ENCODE results near the gene HTT. TPM values are rescaled to one million over a fixed set of nuclear protein-coding genes. Genes with fewer than 3 reads are reported as not detected.

Gene HTT
- total RNA-seq, 1 donor from 2014 or later, result 49.8 TPM

DNA sequence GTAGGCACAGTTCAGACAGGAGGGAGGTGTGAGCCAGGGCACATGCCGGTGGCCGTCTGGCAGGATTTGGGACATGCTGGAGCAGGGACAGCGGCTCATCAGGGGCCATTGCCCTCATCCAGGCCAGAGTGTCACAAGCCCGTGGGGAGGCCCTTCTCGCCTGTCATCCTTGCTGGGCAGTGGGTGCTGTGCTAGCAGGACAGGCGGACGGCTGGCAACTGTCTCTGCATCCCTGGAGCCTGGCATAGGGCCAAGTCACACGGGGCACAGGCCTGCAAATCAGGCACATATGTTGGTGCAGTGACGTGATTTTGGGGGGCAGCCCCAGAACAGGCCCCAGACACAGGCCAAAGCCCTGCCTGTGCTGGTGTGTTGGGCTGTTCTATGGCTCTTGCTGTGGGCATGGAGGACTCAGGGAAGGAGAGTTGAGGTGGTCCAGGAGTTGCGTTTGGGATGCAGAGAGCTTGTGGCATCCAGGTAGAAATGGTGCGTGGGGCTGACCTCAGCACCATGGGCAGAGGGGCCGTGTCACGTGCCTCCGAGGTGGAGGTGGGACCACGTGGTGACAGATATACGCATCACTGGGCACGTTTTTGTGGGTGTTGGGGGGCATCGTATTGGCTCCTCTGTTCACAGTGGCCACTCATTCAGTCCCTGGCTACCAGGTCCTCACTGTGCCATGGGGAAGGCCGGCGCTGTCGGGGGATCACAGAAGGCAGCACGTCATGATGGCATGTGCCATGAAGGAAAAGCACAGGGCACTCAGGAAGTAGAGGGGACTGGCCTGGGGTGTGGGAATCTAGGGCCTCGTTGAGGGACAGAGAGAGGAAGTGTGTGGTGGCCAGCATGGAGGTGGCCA is 159.9 kb downstream of the HTT start:
- TF ChIP-seq POLR2AphosphoS5 (IDR thresholded peaks at IDR 0.05; ENCODE audit: insufficient read depth in 1 of 2, low read depth in 1 of 2), result no peak
- no peak for TF ChIP-seq POLR2A (IDR thresholded peaks at IDR 0.05)
- TF ChIP-seq, protein P1, sequence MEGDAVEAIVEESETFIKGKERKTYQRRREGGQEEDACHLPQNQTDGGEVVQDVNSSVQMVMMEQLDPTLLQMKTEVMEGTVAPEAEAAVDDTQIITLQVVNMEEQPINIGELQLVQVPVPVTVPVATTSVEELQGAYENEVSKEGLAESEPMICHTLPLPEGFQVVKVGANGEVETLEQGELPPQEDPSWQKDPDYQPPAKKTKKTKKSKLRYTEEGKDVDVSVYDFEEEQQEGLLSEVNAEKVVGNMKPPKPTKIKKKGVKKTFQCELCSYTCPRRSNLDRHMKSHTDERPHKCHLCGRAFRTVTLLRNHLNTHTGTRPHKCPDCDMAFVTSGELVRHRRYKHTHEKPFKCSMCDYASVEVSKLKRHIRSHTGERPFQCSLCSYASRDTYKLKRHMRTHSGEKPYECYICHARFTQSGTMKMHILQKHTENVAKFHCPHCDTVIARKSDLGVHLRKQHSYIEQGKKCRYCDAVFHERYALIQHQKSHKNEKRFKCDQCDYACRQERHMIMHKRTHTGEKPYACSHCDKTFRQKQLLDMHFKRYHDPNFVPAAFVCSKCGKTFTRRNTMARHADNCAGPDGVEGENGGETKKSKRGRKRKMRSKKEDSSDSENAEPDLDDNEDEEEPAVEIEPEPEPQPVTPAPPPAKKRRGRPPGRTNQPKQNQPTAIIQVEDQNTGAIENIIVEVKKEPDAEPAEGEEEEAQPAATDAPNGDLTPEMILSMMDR (IDR thresholded peaks at IDR 0.05), result no peak
- H3K4me3 ChIP-seq, result no peak overlapping the region
- H3K4me1 ChIP-seq, result no peaks in the 10 kb centered on the region
- no peaks in the 10 kb centered on the region for H3K27me3 ChIP-seq
- peaks cover 0 to 86% of the 10 kb centered on the region in 2 donors for H3K36me3 ChIP-seq
- intact Hi-C loops (cut with DNase I), result no loop called here
- H3K9me3 ChIP-seq, result no peaks in the 10 kb centered on the region
- H3K27ac ChIP-seq, result no peak overlapping the region
- DNase-seq (ENCODE audit: extremely low spot score in 2 of 2), result no peak

DNA sequence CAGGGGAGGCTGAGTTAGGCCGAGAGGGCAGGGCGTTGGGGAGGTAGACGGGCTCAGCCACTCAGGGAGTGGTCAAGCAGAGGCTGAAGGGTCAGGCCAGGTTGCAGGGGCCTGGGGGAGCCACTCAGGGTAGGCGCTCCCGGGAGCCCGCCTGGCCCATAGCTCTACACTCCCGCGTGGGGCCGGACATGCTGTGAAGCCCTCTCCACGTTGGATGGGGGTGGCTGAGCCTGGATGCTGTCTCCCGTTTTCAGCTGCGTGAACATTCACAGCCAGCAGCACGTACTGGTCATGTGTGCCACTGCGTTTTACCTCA is 160.5 kb downstream of the HTT start:
- Histone ChIP-seq H3K4me1 (no peaks in the 10 kb centered on the region), H3K9me3 (no peaks in the 10 kb centered on the region), H3K4me3 (no peak overlapping the region), H3K27ac (no peak overlapping the region), H3K27me3 (no peaks in the 10 kb centered on the region), H3K36me3 (peaks cover under 1 to 86% of the 10 kb centered on the region in 2 donors)
- intact Hi-C loops (cut with DNase I), result no loop called here
- no peak for DNase-seq (ENCODE audit: extremely low spot score in 2 of 2)
- TF ChIP-seq, protein P1 (IDR thresholded peaks at IDR 0.05), result no peak
- TF ChIP-seq POLR2A (IDR thresholded peaks at IDR 0.05) (no peak), POLR2AphosphoS5 (IDR thresholded peaks at IDR 0.05; ENCODE audit: insufficient read depth in 1 of 2, low read depth in 1 of 2) (no peak)

DNA sequence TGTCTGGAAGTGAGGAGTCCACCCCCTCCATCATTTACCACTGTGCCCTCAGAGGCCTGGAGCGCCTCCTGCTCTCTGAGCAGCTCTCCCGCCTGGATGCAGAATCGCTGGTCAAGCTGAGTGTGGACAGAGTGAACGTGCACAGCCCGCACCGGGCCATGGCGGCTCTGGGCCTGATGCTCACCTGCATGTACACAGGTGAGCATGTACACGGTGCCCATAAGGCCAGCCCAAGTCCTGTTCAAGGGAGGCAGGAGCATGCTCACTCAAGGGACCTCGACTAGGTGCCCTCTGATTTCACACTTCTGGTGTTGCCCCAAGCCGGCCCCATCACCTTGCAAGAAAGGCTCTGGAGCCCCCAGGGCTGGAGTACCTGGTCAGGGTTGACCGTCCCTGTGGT is 161.1 kb downstream of the HTT start:
- H3K27me3 ChIP-seq, result no peaks in the 10 kb centered on the region
- H3K9me3 ChIP-seq, result no peaks in the 10 kb centered on the region
- H3K4me1 ChIP-seq, result no peaks in the 10 kb centered on the region
- H3K4me3 ChIP-seq, result no peak overlapping the region
- H3K27ac ChIP-seq, result no peak overlapping the region
- peaks cover 4 to 86% of the 10 kb centered on the region in 2 donors for H3K36me3 ChIP-seq
- intact Hi-C loops (cut with DNase I), result no loop called here
- no peak for DNase-seq (ENCODE audit: extremely low spot score in 2 of 2)
- TF ChIP-seq, protein P1 (IDR thresholded peaks at IDR 0.05), result no peak
- TF ChIP-seq POLR2A (IDR thresholded peaks at IDR 0.05) (no peak), POLR2AphosphoS5 (IDR thresholded peaks at IDR 0.05; ENCODE audit: insufficient read depth in 1 of 2, low read depth in 1 of 2) (no peak)

DNA sequence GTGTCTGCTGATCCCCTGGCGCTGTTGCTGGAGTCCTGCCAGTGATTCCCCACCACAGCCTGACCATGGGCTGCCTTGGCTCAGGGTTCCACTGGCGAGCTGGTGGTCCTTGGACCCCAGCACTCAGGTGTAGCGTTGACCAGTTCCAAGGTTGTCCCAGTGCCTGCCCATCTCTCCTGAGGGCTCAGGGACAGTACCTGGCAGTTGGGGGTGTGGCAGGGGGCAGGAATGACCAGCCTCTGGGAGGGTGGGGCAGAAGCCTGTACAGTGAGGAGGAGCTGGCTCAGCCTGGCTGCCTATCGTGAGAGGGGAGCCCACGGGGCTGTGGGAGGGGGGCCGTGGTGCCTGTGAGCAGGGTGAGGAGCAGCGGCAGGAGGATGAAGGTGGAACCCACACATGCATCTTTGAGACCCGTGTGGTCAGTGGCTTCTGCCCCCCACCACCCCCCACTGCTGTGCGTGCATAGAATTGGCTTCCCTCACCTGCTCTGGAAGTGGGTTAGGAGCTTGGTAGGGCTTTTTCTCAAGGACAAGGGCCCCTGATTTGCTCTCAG is 161.9 kb downstream of the HTT start:
- H3K36me3 ChIP-seq, result peaks cover 4 to 78% of the 10 kb centered on the region in 2 donors
- no peaks in the 10 kb centered on the region for H3K9me3 ChIP-seq
- no peak overlapping the region for H3K4me3 ChIP-seq
- DNase-seq (ENCODE audit: extremely low spot score in 2 of 2), result no peak
- H3K4me1 ChIP-seq, result peaks cover 4% of the 10 kb centered on the region
- intact Hi-C loops (cut with DNase I), result no loop called here
- TF ChIP-seq POLR2A (IDR thresholded peaks at IDR 0.05), result no peak
- TF ChIP-seq POLR2AphosphoS5 (IDR thresholded peaks at IDR 0.05; ENCODE audit: insufficient read depth in 1 of 2, low read depth in 1 of 2), result no peak
- TF ChIP-seq, protein P1 (IDR thresholded peaks at IDR 0.05), result no peak
- H3K27me3 ChIP-seq, result no peaks in the 10 kb centered on the region
- no peak overlapping the region for H3K27ac ChIP-seq

DNA sequence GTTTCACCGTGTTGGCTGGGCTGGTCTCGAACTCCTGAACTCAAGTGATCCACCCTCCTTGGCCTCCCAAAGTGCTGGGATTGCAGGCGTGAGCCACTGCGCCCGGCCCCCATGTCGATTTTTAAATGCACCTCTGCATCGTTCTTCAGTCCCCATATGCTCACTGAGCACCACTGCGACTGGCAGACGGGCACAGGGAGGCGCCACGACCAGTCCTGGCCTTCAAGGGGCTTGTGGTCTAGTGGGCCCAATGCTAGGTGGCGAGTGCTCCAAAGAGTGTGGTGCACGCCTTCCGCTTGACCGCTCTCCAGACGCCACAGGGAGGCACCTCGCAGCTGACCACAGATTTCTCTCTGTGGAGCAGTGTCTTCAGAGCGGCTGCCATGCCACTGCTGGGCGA is 162.8 kb downstream of the HTT start:
- intact Hi-C loops (cut with DNase I), result no loop called here
- no peak overlapping the region for H3K4me3 ChIP-seq
- H3K27me3 ChIP-seq, result no peaks in the 10 kb centered on the region
- no peaks in the 10 kb centered on the region for H3K9me3 ChIP-seq
- peaks cover 4 to 73% of the 10 kb centered on the region in 2 donors for H3K36me3 ChIP-seq
- TF ChIP-seq, protein P1 (IDR thresholded peaks at IDR 0.05), result no peak
- TF ChIP-seq POLR2A (IDR thresholded peaks at IDR 0.05) (no peak), POLR2AphosphoS5 (IDR thresholded peaks at IDR 0.05; ENCODE audit: insufficient read depth in 1 of 2, low read depth in 1 of 2) (no peak)
- no peak overlapping the region for H3K27ac ChIP-seq
- DNase-seq (ENCODE audit: extremely low spot score in 2 of 2), result no peak
- H3K4me1 ChIP-seq, result peaks cover 12% of the 10 kb centered on the region
